Skeletal muscle cell (primary cell): ENCODE measurements around the gene FAM81A.
"Not testable (repeated sequence)": the region's sequence is repeated elsewhere in the genome, so short reads cannot be mapped to it uniquely, and the experiment has no call there.

Experiments
- DNase-seq: peaks from one replicate; pipeline ENCODE4 v3.0.0-alpha.2; 2010; ENCODE audit warnings: low read depth
- H3K4me3 ChIP-seq: 2 replicates; pipeline ENCODE4 v1.5.1; 2011; ENCODE audit warnings: low read depth, mild to moderate bottlenecking, control low read depth, low read length, moderate library complexity

FAM81A gene

GRCh38 chr15:59457103-59457502 is 19.1 kb downstream of the FAM81A start:
- H3K4me3 ChIP-seq: no peak overlapping the region
- DNase-seq: no peak

DNA sequence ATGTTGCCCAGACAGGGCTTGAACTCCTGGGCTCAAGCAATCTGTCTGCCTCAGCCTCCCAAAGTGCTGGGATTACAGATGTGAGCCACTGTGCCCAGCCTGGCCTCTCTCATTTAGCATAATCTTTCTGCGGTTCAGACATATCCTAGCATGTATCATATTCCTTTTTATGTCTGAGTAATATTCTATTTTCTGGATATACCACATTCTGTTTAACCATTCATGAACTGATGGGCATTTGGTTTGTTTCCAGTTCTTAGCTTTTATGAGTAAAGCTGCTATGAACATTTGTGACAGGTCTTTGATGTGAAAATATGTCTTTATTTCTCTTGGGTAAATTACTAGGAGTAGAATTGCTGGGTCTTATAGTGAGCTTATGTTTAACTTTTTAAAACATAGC is 23.5 kb downstream of the FAM81A start:
- DNase-seq: no peak
- H3K4me3 ChIP-seq: no peak overlapping the region

DNA sequence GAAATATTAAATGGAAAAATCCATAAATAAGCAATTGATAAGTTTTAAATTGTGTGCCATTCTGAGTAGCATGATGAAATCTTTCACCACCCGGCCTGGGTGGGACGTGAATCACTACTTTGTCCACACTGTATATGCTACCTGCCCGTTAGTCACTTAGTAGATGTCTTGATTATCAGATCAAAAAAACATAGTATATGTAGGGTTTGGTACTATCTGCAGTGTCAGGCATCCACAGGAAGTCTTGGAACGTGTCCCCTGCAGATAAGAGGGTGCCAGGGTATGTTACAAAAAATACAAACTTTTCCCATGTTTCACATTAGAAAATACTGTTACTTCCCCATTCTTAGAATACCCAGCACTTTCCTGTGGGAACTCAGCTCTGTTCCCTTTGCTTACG is 35.2 kb downstream of the FAM81A start:
- DNase-seq: no peak
- H3K4me3 ChIP-seq: no peak overlapping the region

GRCh38 chr15:59475161-59475560 is 37.2 kb downstream of the FAM81A start:
- not testable (repeated sequence) for H3K4me3 ChIP-seq, DNase-seq

- DNase-seq: no peak
- no peak overlapping the region for H3K4me3 ChIP-seq
Observed at GRCh38 chr15:59484399-59484798, 46.4 kb downstream of the FAM81A start.

DNA sequence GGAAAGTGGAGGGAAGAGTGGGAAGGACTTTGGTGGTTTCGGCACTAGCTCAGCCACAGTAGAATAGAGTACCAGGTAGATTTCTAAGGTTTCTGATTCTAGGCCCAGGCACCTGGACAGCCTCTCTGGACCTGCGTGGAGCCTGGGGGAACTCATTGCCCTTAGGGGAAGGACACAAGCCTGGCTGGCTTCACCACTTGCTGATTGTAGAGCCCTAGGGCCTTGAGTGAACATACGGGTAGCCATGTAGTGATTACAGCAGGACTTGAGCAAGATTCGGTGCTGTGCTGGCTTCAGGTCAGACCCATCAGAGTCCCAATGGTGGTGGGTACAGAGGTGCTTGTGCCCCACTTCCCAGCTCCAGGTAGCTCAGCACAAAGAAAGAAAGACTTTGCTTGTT is 47.0 kb downstream of the FAM81A start:
- H3K4me3 ChIP-seq: no peak overlapping the region
- no peak for DNase-seq

- not testable (repeated sequence) for H3K4me3 ChIP-seq, DNase-seq
Observed at GRCh38 chr15:59489485-59489884, 51.5 kb downstream of the FAM81A start.

GRCh38 chr15:59491062-59491461 is 53.1 kb downstream of the FAM81A start:
- H3K4me3 ChIP-seq: no peak overlapping the region
- no peak for DNase-seq

- no peak overlapping the region for H3K4me3 ChIP-seq
- peak; percentile 16 for DNase-seq
Observed at GRCh38 chr15:59492389-59493377, 54.7 kb downstream of the FAM81A start.

DNA sequence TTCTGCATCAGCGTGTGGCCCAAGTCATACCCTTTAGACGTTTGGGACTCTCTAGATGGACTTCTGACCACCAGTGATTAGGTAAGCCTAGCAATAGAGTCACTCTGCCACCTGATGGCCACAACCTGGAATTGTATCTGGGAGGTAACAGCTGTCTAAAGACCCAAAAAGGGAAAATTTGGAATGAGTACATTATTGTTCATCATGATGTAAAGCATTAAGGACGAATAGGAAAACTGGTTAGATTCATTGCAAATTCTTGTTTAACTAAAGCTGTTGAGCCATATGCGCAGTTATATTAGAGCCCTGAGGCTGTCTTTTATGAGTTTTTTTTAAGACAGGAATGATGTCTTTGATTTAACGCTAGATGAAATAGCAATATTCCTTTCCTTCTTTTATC is 63.6 kb downstream of the FAM81A start:
- DNase-seq: peak; percentile 5
- H3K4me3 ChIP-seq: no peak overlapping the region

DNA sequence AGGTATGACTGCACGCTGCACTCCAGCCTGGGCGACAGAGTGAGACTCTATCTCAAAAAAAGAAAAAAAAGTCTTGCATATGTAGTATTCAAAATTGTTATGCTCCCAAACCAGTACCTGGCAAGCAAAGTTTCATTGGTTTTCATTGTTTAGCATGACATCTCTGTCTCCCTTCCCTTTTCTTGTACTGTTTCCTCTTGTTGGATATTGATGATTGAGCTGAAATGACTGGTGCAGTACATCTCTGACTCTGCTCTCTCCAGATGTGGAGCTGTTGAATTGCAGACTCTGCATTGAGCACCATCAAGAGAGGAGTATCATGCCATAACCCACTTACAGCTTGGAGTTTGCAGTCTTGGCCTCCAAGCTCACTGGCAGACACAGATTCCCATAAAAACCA is 77.2 kb downstream of the FAM81A start:
- H3K4me3 ChIP-seq: no peak overlapping the region
- DNase-seq: no peak

DNA sequence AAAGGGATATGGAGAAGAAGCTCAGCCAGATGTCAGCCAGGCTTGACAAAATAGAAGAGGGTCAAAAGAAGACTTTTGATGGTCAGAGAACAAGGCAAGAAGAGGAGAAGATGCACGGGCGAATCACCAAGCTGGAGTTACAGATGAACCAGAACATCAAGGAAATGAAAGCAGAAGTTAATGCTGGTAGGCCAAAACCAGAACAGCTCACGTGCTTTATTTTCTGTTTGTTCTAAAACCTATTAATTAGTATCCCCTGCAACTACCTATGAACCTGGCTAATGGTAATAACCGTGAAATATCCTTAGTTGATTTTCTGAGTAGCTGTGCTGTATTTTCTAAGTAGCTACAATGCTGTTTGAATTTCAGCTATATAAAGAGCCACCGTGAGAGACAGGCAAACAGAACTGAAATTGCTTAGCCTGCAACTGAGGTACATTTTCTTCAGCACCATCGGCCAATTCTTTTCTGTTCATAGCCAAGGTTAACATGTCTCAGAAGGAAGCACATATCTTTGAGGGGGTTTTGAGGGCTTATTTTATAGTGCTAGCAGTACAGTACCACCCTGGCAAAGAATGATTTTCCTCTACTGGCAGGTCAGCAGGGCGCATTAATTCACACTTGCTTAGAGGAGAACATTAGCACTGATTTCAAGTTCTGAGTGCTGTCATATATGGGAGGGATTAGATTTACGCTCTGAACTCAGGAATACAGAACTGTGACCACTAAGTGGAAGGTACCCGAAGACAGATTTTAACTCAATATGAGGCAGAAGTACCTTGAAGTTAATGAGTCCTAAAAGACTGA is 78.9 kb downstream of the FAM81A start:
- DNase-seq: no peak

DNA sequence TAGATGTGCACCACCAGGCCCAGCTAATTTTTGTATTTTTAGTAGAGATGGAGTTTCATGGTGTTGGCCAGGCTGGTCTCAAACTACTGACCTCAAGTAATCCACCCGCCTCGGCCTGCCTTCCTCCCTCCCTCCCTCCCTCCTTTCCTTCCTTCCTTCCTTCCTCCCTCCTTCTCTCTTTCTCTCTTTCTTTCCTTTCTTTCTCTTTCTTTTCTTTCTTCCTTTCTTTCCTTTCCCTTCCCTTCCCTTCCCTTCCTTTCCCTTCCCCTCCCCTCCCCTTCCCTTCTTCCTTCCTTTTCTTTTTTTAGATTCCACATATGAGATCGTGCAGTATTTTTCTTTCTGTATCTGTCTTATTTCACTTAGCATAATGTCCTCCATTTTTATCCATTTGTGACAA is 81.3 kb downstream of the FAM81A start:
- no peak overlapping the region for H3K4me3 ChIP-seq
- DNase-seq: no peak

More for the DNA sequence above, 78.9 kb downstream of the FAM81A start:
- H3K4me3 ChIP-seq: no peak overlapping the region

DNA sequence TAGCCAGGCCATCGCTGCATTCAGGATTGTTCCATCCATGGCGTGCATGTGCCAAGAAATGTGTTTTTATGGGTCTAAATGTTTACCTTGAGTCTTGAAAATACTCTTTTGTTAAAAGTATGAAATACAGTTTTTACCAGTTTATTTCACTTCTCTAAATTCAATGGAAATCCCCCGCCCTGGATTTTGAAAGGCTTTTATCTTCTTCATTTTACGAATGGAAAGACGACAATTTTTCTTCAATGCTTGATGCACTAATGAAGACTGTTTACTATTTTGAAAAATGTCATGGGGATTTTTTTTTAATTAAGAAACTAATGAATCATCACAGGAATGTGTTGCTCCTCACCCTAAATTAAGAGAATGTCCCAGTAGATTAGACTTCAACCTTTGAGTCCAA is 83.5 kb downstream of the FAM81A start:
- DNase-seq: no peak
- H3K4me3 ChIP-seq: no peak overlapping the region

GRCh38 chr15:59522988-59523461 is 85.0 kb downstream of the FAM81A start:
- no peak for DNase-seq
- H3K4me3 ChIP-seq: no peak overlapping the region

GRCh38 chr15:59523702-59524101 is 85.7 kb downstream of the FAM81A start:
- H3K4me3 ChIP-seq: no peak overlapping the region
- no peak for DNase-seq

GRCh38 chr15:59524331-59524731 is 86.3 kb downstream of the FAM81A start:
- DNase-seq: no peak
- no peak overlapping the region for H3K4me3 ChIP-seq

GRCh38 chr15:59526466-59526865 is 88.5 kb downstream of the FAM81A start:
- not testable (repeated sequence) for DNase-seq

DNA sequence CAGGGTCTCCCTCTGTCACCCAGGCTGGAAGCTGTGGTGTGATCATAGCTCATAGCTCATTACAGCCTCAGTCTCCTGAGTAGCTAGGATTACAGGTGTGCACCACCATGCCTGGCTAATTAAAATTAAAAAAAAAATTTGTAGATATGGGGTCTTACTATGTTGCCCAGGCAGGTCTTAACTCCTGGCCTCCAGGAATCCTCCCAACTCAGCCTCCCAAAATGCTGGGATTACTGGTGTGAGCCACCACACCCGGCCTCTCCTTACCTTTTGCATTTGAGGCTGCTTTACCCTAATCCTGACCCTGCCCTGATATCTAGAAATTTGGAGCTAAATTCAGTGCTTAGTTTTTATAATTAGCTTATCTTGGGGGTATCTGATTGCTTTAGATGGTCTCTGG is 90.4 kb downstream of the FAM81A start:
- DNase-seq: no peak

More at GRCh38 chr15:59526466-59526865, 88.5 kb downstream of the FAM81A start:
- H3K4me3 ChIP-seq: not testable (repeated sequence)

DNA sequence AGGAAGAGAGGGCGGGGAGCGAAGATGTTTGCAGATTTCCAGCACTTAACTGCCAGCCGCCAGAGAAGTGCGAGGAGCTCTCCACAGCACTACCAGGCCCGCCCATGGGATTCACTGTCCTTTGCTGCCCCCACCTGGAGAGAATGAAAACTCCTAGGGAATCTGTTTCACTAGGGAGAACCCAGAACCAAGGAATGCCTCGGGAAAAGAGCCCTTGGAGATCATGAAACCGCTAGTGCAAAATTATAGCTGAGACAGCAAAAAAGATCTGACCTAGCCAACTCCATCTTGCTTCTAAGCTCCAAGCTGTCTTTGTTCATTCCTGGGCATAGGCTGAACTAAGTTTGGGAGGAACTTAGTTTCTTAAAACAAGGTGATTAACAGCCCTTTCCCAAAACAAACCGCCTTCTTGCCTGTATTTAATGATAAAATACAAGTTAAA is 91.0 kb downstream of the FAM81A start:
- H3K4me3 ChIP-seq: no peak overlapping the region
- DNase-seq: peak; percentile 36

More for the DNA sequence above, 90.4 kb downstream of the FAM81A start:
- H3K4me3 ChIP-seq: no peak overlapping the region
